GM19193 (cell line): Measurements from ENCODE around the gene BNC2.

Source experiments
- POLR2A ChIP-seq: IDR thresholded peaks from 4 replicates; pipeline ENCODE4 v1.6.1; 2011; ENCODE audit not compliant: insufficient read depth, insufficient read length; ENCODE audit errors: extremely low read depth

The BNC2 gene

DNA sequence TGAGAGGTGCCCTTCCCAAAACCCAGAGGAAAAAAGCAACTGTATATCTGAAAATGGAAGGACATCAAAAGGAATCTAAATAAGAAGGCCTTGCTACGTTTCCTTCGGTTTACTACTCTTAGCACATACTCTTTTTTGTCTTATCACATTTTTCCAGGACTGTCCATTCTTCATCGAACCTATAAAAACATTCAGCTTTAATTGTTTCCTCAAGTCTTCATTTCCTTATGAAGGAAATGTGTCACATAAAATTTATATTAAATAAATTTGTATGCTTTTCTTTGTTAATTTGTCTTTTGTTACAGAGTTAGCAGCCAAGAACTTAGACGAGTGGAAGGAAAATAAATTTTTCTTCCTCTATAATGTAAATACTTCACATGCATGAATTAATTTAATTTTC, 255.0 kb downstream of the BNC2 start:
- no peak for TF ChIP-seq POLR2A

DNA sequence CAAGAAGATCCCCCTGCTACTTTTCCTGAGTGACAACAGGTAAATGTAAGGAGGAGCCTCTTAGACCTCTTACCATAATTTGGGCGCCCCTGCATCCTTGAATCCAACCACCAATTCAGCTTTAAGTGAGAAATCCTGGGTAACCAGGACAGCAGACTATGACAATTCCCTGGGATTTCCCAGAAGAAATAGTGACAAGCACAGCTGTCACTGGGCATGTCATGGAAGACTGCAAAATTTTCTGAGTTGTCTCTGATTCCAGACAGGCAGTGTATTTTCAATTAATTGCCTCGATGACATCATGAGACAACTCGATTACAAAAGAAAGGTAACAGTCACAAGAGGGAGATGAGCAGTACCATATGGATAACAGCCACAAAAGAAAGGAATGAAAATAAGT, 256.9 kb downstream of the BNC2 start:
- no peak for TF ChIP-seq POLR2A

DNA sequence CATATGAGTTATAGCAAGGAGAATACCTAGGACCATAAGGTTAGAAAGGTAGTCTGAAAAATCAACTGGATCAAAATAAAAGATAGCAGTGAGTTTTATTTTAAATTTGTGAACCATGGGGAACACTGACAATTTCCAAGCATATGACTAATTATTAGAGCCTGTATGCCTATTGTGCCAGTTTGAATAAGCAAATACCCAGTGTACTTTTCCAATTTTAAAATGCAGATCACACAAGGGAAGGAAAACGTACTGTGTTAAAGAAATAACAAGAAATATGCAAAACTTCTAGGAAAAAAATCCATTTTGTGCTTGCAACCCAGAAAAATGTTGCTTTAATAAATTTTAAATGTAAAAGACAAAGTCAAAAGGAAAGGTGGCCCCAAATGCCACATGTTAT, 257.4 kb downstream of the BNC2 start:
- no peak for TF ChIP-seq POLR2A

DNA sequence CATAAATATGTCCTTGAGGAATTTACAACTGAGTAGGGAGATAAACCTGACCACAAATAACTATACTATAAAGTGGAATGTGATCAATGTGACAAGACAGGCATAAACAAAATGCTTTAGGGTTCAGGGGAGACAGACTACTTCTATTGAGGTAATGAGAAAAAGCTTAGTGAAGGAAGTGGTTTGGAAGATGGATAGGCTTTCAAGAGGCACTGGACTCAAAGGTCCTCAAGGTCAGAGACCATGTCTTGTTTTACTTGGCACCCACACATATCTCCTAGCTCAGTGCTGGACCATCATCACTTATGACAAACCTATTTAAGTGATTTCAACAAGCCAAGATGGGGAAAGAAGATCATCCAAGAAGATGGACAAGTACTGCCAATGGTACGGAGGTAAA, 257.8 kb downstream of the BNC2 start:
- TF ChIP-seq POLR2A, result no peak

DNA sequence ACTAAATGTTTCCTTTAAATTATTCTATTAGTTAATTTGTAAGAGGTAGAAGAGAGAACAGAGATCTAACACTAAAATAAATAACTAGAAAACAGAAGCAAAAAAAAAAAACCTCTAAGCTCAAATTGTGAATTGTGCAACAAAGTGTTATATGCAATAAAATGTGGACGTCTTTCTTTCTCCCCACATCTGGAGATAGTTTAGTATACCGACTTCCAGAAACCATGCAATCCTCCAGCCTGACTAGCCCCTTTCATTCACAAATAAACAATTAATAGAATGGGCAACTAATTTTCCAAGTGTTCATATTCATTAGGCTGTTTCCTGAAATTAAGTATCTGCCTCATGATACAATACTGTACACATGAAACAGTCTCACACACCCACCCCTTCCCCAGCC, 258.5 kb downstream of the BNC2 start:
- no peak for TF ChIP-seq POLR2A

DNA sequence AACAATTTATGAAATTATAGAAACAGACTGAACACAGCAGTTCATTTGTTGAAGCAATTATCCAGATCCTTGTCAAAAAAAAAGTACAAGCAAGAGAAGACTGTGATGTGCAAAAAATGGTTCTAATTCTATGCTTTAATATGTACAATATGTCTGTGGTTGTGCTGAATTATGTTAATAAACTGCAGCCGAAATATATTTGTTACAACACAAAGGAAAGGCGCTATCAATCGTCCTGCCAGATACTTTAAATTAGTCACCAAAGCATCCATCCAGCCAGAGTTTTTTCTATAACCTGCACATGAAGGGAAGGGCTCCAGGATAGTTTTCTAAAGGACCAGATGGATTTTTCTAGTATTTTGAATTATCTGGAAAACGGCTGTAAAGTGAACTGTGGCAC, 259.5 kb downstream of the BNC2 start:
- TF ChIP-seq POLR2A, result no peak

DNA sequence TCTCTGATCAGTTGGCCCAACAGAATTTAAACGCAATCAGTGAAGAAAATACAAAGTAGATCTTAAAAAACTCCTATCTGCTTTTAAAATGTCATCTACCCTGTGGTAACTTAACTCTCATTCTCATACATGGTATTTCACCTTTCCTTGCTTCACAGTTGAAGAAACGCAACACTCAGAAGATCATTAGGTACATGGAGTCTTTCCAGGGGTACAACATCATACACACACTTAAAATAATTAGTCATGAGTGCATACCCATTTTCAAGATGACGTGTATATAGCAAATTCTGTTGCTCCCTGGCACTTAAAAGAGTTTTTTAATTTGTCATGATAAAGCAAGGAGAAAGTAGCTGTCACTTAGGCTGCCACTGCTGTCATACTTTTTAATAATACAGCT, 259.9 kb downstream of the BNC2 start:
- no peak for TF ChIP-seq POLR2A

DNA sequence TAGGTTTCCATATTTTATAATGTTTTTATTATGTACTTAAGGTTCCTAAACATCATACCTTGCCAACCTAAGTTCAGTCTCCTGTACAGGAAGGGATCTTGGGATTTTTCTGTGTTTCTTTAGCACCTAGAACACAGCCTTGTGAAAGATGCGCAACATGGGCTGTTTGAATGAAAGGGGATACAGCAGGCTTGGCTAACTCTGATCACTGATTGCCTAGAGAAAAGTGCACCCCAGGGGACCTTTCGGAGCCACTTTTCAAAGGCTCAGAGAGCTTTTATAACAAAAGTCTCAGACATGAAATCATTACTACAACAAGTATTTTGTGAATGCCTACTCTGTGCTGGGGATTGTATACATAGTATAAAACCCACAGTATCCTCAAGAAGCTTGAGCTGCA, 261.6 kb downstream of the BNC2 start:
- no peak for TF ChIP-seq POLR2A

DNA sequence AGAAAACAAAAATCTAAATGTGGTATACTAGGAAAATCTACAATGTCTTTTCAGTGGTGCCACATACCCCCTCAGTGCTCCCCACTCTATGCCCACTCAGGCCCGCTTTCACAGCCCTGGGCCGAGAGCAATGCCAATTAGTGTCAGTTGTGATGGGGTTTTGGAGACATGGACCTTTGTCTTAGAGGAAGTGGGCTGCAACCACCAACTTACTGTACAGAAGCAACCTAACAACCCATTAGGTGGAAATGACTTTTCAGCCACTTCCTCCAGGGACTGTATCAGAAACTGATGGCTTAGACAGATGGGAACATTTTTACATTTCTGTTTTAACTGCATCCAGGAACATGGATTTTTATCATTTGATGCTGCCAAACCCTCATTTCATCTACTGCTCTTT, 268.0 kb downstream of the BNC2 start:
- no peak for TF ChIP-seq POLR2A

DNA sequence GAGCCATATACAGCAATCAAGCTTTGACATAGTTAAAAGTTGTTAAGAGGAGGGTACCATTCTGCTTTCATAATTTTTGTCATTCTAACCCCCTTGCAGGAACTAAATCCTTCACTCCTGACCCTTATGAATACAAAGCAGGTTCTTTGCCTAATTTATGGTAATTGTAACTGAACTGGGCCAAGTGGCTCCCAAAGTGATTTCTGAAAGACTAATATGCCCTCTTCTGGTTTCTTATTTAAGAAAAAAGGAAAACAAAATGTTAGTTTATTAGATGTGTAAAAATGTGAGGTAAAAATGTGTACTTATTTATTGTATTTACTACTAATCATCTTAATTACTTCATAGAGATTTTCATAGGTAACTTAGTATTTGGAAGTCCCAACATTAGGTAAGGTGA, 268.5 kb downstream of the BNC2 start:
- TF ChIP-seq POLR2A, result no peak

DNA sequence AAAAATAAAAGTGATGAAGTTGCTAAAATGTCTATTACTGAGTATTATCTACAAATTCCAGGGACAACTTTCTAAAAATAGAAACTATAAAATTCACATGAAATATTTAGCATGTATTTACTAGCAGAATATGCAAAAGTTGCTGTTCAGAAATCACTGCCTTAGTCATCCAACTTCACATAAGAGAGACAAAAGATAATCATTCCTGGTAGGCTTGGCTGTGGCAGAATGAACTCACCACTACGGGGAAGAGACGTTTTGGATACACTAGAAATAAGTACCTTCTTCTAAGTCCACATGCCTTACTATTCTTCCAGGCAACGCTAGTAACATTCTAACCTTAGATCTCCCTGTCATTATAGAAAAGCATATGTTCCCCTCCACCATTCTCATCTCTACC, 272.2 kb downstream of the BNC2 start:
- no peak for TF ChIP-seq POLR2A

DNA sequence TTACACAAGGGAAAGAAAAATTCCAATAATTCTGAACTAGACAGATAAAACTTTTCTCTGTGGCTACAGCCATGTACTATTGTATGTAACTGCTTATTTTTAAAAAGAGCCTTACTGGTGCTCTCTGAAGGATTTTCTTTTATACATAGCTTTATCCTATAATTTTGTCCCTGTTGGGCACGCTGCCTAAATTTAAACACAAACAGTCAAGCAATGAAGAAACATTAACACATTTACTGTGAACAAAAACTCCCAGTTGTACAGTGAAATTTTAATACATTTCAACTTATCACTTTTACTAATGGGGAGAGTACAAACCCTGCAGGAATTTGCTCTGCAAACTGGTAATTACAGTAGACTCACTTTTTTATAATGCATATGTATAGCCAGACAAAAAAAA, 273.3 kb downstream of the BNC2 start:
- TF ChIP-seq POLR2A, result no peak

DNA sequence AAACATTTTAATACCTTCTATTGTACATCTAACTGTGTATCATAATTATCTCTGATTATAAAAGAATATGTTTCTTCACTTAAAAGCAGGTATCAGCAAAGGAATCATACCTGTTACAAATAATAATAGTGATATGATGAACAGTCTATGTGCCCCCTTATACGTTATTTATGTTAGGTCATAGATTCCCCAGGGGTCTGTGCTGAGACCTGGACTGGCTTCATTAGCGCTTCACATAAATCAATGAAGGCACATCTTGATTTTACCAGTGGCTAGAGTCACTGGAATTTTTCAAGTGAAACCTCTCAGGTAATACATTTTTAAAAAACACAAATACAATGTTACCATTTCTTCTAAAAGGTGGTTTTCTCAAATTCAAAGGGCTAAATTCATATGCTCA, 275.2 kb downstream of the BNC2 start:
- no peak for TF ChIP-seq POLR2A

DNA sequence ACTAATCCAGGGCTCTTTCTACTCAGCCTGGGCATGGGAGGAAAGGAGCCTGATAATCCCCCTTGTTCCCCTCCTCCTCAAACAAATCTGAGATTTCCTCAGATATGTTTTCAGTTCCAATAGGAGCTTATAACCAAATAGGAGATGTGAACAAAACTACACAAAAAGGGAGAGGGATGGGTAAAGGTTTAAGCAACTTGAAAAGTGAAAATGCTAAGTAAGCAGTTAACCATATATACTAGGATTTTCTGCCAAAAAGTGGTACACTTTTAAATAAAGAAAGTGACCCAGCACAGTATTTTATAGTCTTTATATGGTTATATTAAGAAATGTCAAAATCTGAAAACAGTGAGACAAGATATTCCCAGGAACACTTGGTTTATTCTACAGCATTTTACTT, 275.7 kb downstream of the BNC2 start:
- no peak for TF ChIP-seq POLR2A

DNA sequence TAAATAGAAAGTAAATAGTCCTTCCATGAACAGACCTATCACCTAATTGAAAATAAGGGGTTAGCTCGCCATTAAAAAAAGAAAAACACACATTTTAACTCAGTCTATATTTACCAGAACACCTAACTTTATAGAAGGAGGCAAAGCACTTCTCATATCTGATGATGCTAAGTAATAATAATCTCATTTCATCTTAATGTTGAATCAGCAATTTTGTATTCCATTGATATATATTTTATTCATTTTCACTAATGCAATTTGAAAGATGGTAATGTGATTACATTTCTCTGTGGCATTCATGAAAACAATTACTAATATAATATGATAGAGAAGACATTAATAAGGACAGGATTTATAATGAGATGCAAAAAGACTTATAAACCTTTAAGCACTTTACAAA, 276.7 kb downstream of the BNC2 start:
- TF ChIP-seq POLR2A, result no peak

DNA sequence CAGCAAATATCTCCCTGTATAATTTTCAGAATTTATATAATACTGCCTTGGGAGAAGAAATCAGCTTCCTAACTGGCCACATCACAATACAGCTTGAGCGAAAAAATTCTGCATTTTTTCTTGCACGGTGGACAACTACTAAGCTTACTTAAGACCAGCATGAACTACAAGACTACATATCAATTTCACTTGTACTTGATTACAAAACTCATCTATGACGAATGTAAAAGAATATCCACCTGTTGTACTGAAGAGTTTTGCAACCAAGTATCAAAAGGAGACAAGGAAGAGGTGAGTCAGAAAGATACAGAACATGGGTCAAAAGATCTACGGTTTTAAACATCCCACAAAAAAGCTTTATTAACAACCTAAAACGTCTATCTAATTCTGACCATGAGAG, 279.4 kb downstream of the BNC2 start:
- TF ChIP-seq POLR2A, result no peak

DNA sequence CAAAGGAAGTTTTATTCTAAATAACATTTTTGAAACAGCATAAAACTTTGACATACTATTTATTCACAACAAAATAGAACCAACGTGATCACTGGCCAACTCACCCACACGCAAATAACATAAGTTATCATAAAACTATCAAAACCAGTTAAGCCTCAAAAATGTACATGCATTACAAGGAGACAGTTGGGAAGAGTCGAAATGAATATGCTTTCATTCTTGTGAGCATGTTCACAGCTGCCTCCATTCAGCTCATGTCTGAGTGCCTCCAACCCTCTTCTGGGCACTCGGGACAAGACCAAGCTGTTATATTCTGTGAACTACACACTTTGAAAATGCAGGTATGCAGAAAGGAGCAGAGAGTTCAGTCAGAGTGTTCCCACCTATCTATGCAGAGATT, 284.9 kb downstream of the BNC2 start:
- TF ChIP-seq POLR2A, result no peak
